Fibroblast of lung (primary cell): ENCODE results near the gene MAZ. TPM values are rescaled to one million over a fixed set of nuclear protein-coding genes. Genes with fewer than 3 reads are reported as not detected.

Source experiments
- DNase-seq, 2 donors: peaks; one replicate each; pipeline versions ENCODE4 v3.0.0 to v3.0.0-alpha.2; 2010; ENCODE audit warnings: low read depth in 2 of 2
- H2AFZ ChIP-seq: 2 replicates; pipeline ENCODE4 v1.5.1; 2012; ENCODE audit warnings: low read length, control low read depth, inconsistent platforms
- H3K27ac ChIP-seq: 2 replicates; pipeline ENCODE4 v1.5.1; 2011; ENCODE audit warnings: low read length, control low read depth; ENCODE audit not compliant: insufficient read depth
- H3K27me3 ChIP-seq: 2 replicates; pipeline ENCODE4 v1.5.1; 2011; ENCODE audit warnings: mild to moderate bottlenecking, low read length; ENCODE audit not compliant: control insufficient read depth, insufficient read depth
- H3K36me3 ChIP-seq: 2 replicates; pipeline ENCODE4 v1.5.1; 2011; ENCODE audit warnings: low read length; ENCODE audit not compliant: control insufficient read depth, insufficient read depth
- H3K4me1 ChIP-seq: 2 replicates; pipeline ENCODE4 v1.5.1; 2011; ENCODE audit warnings: low read length; ENCODE audit not compliant: control insufficient read depth, insufficient read depth; ENCODE audit errors: extremely low read depth
- H3K4me2 ChIP-seq: 2 replicates; pipeline ENCODE4 v1.5.1; 2011; ENCODE audit warnings: low read length, control low read depth; ENCODE audit not compliant: insufficient read depth; ENCODE audit errors: extremely low read depth
- H3K4me3 ChIP-seq, 4 experiments: fragments of 200-600 bp in 1 of 4; sonication (generic) in 1 of 4; replicated peaks in 1 of 4; 2 replicates each; pipeline ENCODE4 v1.5.1; 2011 to 2016; ENCODE audit warnings: low read length in 4 of 4, low read depth in 3 of 4, mild to moderate bottlenecking in 3 of 4, control low read depth in 2 of 4, inconsistent platforms in 1 of 4, mixed read lengths in 1 of 4; ENCODE audit not compliant: insufficient read depth in 1 of 4; ENCODE audit errors: control extremely low read depth in 1 of 4
- H3K79me2 ChIP-seq: 2 replicates; pipeline ENCODE4 v1.5.1; 2012; ENCODE audit warnings: mild to moderate bottlenecking, low read length, inconsistent platforms; ENCODE audit not compliant: control insufficient read depth, insufficient read depth
- H3K9ac ChIP-seq: 2 replicates; pipeline ENCODE4 v1.5.1; 2011; ENCODE audit warnings: mild to moderate bottlenecking, low read length, control low read depth; ENCODE audit not compliant: insufficient read depth
- H3K9me3 ChIP-seq: 2 replicates; pipeline ENCODE4 v1.5.1; 2012; ENCODE audit warnings: low read depth, low read length; ENCODE audit not compliant: control insufficient read depth, insufficient read depth
- H4K20me1 ChIP-seq: 2 replicates; pipeline ENCODE4 v1.5.1; 2011; ENCODE audit warnings: low read length; ENCODE audit not compliant: control insufficient read depth, insufficient read depth; ENCODE audit errors: extremely low read depth
- EZH2 ChIP-seq: IDR thresholded peaks from 2 replicates; pipeline ENCODE4 v1.5.1; 2012; ENCODE audit warnings: low read length, control low read depth, mild to moderate bottlenecking; ENCODE audit errors: missing control alignments
- polyA plus RNA-seq, 2 donors: library from polyadenylated mRNA; depleted of rRNA in 1 of 2; stranded (reverse) in 1 of 2; unstranded in 1 of 2; fragments of >200 nt; gene quantifications; 2 replicates each; pipeline ENCODE4 v1.2.1, GENCODE V29; 2011 to 2012; ENCODE audit warnings: missing spikeins in 1 of 2
- total RNA-seq: library from RNA; depleted of rRNA; stranded (reverse); fragments of >200 nt; gene quantifications from 2 replicates; pipeline ENCODE4 v1.2.1, GENCODE V29; 2014
- TF ChIP-seq, protein P1 (sequence below), 2 donors: IDR thresholded peaks in 1 of 2; conservative IDR thresholded peaks in 1 of 2; 1 replicate in 1 of 2; 2 replicates in 1 of 2; pipeline ENCODE4 v1.5.1; 2011 to 2012; ENCODE audit warnings: low read length in 2 of 2, control low read depth in 1 of 2, inconsistent platforms in 1 of 2, low read depth in 1 of 2, mild to moderate bottlenecking in 1 of 2

Gene MAZ
- total and polyA plus RNA-seq, 2 donors (not counting 1 experiment from before 2014, with no cell fraction given), result 68.1 to 131 TPM

DNA sequence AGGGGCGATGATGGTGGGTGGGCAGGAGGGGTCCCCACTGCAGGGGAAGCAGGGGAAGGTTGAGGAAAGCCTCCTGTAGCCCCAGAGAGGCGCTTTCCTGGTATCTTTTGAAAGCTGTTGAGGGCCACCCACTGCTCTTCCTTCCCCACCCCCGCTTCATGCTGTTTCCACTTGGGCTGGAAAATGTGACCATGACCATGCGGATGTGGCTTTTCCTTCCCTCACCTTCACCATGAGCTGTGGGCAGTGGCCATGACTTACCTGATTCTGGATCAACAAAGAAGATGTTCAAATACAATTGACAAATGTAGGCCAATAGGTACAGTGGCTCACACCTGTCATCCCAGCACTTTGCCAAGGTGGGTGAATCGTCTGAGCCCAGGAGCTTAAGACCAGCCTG lies 27.8 kb downstream of the MAZ start:
- Histone ChIP-seq H3K79me2 (peaks cover 28% of the 10 kb centered on the region), H3K36me3 (peaks cover 40% of the 10 kb centered on the region), H3K27ac (no peak overlapping the region), H2AFZ (no peak overlapping the region), H3K9ac (no peak overlapping the region), H4K20me1 (no peaks in the 10 kb centered on the region), H3K4me2 (no peak overlapping the region), H3K4me3 (no peak overlapping the region), H3K4me1 (no peaks in the 10 kb centered on the region), H3K9me3 (no peaks in the 10 kb centered on the region), H3K27me3 (no peaks in the 10 kb centered on the region)
- TF ChIP-seq, protein P1, sequence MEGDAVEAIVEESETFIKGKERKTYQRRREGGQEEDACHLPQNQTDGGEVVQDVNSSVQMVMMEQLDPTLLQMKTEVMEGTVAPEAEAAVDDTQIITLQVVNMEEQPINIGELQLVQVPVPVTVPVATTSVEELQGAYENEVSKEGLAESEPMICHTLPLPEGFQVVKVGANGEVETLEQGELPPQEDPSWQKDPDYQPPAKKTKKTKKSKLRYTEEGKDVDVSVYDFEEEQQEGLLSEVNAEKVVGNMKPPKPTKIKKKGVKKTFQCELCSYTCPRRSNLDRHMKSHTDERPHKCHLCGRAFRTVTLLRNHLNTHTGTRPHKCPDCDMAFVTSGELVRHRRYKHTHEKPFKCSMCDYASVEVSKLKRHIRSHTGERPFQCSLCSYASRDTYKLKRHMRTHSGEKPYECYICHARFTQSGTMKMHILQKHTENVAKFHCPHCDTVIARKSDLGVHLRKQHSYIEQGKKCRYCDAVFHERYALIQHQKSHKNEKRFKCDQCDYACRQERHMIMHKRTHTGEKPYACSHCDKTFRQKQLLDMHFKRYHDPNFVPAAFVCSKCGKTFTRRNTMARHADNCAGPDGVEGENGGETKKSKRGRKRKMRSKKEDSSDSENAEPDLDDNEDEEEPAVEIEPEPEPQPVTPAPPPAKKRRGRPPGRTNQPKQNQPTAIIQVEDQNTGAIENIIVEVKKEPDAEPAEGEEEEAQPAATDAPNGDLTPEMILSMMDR (conservative IDR thresholded peaks at IDR 0.05 in 1 of 2, IDR thresholded peaks at IDR 0.05 in 1 of 2; ENCODE audit: low read depth in 1 of 2, low read length in 2 of 2), result no peak
- TF ChIP-seq EZH2, result no peak
- DNase-seq, result no peak

DNA sequence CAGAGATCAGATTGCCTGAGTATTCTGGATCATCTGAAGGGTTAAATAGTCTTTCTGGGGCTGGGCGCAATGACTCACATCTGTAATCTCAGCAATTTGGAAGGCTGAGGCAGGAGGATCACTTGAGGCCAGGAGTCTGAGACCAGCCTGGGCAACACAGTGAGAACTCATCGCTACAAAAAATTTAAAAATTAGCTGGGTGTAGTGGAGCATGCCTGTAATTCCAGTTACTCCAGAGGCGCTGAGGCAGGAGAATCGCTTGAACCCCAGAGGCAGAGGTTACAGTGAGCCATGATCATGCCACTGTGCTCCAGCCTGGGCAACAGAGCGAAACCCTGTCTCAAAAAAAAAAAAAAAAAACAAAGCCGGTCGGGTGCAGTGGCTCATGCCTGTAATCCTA lies 29.6 kb downstream of the MAZ start:
- no peak for DNase-seq
- no peak overlapping the region for H3K4me2 ChIP-seq
- H3K36me3 ChIP-seq, result peaks cover 39% of the 10 kb centered on the region

DNA sequence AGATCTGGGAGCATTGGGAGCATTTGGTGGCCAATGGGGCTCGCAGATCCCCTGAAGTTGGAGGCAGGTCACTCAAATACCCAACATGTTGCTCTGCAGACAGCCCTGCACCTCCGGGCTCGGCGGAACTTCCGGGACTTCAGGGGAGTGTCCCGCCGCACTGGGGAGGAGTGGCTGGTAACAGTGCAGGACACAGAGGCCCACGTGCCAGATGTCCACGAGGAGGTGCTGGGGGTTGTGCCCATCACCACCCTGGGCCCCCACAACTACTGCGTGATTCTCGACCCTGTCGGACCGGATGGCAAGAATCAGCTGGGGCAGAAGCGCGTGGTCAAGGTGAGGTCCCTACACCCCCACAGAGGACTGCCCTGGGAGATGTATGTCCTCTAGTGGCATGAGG lies 30.3 kb downstream of the MAZ start:
- Histone ChIP-seq H3K27me3 (no peaks in the 10 kb centered on the region), H3K79me2 (peaks cover 5% of the 10 kb centered on the region), H3K9ac (no peak overlapping the region), H3K27ac (no peak overlapping the region), H3K4me1 (no peaks in the 10 kb centered on the region), H3K9me3 (no peaks in the 10 kb centered on the region), H4K20me1 (no peaks in the 10 kb centered on the region), H2AFZ (no peak overlapping the region), H3K36me3 (peaks cover 45% of the 10 kb centered on the region), H3K4me2 (no peak overlapping the region), H3K4me3 (no peak overlapping the region)
- DNase-seq, result no peak
- TF ChIP-seq EZH2, result no peak
- TF ChIP-seq, protein P1 (conservative IDR thresholded peaks at IDR 0.05 in 1 of 2, IDR thresholded peaks at IDR 0.05 in 1 of 2; ENCODE audit: low read depth in 1 of 2, low read length in 2 of 2), result no peak

More for the DNA sequence above, 29.6 kb downstream of the MAZ start:
- TF ChIP-seq, protein P1 (conservative IDR thresholded peaks at IDR 0.05 in 1 of 2, IDR thresholded peaks at IDR 0.05 in 1 of 2; ENCODE audit: low read depth in 1 of 2, low read length in 2 of 2), result no peak
- TF ChIP-seq EZH2, result no peak
- Histone ChIP-seq H3K27me3 (no peaks in the 10 kb centered on the region), H3K4me1 (no peaks in the 10 kb centered on the region), H3K9me3 (no peaks in the 10 kb centered on the region), H3K9ac (no peak overlapping the region), H3K27ac (no peak overlapping the region), H3K79me2 (peaks cover 9% of the 10 kb centered on the region), H4K20me1 (no peaks in the 10 kb centered on the region), H2AFZ (no peak overlapping the region), H3K4me3 (no peak overlapping the region)
